GM23338 (cell line): Measurements from ENCODE around the gene DNAJB2. TPM values are rescaled to one million over a fixed set of nuclear protein-coding genes. Genes with fewer than 3 reads are reported as not detected.

Source experiments
- ATAC-seq: fragments of 200-7000 bp; cut with Tn5 transposase; 3 replicates; pipeline ENCODE4 v1.9.1; 2020
- DNase-seq: peaks from one replicate; pipeline ENCODE4 v3.0.0-alpha.2; 2015; ENCODE audit warnings: low spot score
- H2AFZ ChIP-seq: fragments of 200-600 bp; sonication (generic); 2 replicates; pipeline ENCODE4 v1.8.0; 2016; ENCODE audit warnings: antibody characterized with exemption, mild to moderate bottlenecking, moderate library complexity
- H3F3A ChIP-seq: fragments of 200-600 bp; sonication (generic); replicated peaks from 2 replicates; pipeline ENCODE4 v1.8.0; 2017; ENCODE audit warnings: antibody characterized with exemption, mixed run types, low read depth
- H3K27ac ChIP-seq: fragments of 200-600 bp; sonication (generic); 2 replicates; pipeline ENCODE4 v1.6.1; 2016; ENCODE audit warnings: low read depth
- H3K27me3 ChIP-seq: fragments of 200-600 bp; sonication (generic); 2 replicates; pipeline ENCODE4 v1.8.0; 2016; ENCODE audit warnings: mild to moderate bottlenecking, mixed run types, moderate library complexity; ENCODE audit not compliant: insufficient read depth
- H3K36me3 ChIP-seq: fragments of 200-600 bp; sonication (generic); 2 replicates; pipeline ENCODE4 v1.8.0; 2016; ENCODE audit warnings: mild to moderate bottlenecking; ENCODE audit not compliant: insufficient read depth
- H3K4me1 ChIP-seq: fragments of 200-600 bp; sonication (generic); 2 replicates; pipeline ENCODE4 v1.8.0; 2016; ENCODE audit warnings: mild to moderate bottlenecking, moderate library complexity; ENCODE audit not compliant: insufficient read depth
- H3K4me2 ChIP-seq: fragments of 200-600 bp; sonication (generic); 2 replicates; pipeline ENCODE4 v1.7.1; 2017; ENCODE audit warnings: mixed run types
- H3K4me3 ChIP-seq: fragments of 200-600 bp; sonication (generic); 2 replicates; pipeline ENCODE4 v1.6.1; 2016; ENCODE audit warnings: mixed run types
- H3K79me2 ChIP-seq: fragments of 200-600 bp; sonication (generic); replicated peaks from 2 replicates; pipeline ENCODE4 v1.8.0; 2017; ENCODE audit warnings: mild to moderate bottlenecking; ENCODE audit not compliant: insufficient read depth
- H3K9me2 ChIP-seq: fragments of 200-600 bp; sonication (generic); 2 replicates; pipeline ENCODE4 v1.8.0; 2017; ENCODE audit not compliant: insufficient read depth
- H4K20me1 ChIP-seq: fragments of 200-600 bp; sonication (generic); replicated peaks from 2 replicates; pipeline ENCODE4 v1.8.0; 2017; ENCODE audit warnings: mild to moderate bottlenecking; ENCODE audit not compliant: insufficient read depth
- H3K27ac Mint-ChIP-seq: 2 replicates; pipeline ENCODE4 v1.8.0; 2020; ENCODE audit warnings: inconsistent platforms, mild to moderate bottlenecking, moderate library complexity, mixed read lengths
- H3K27me3 Mint-ChIP-seq: 3 replicates; pipeline ENCODE4 v1.8.0; 2022; ENCODE audit warnings: low read depth, mild to moderate bottlenecking, moderate library complexity, mixed read lengths, inconsistent platforms; ENCODE audit not compliant: insufficient read depth, poor library complexity
- H3K36me3 Mint-ChIP-seq: 3 replicates; pipeline ENCODE4 v1.8.0; 2021; ENCODE audit warnings: low read depth, mild to moderate bottlenecking, inconsistent platforms, moderate library complexity, mixed read lengths
- H3K4me1 Mint-ChIP-seq: 3 replicates; pipeline ENCODE4 v1.8.0; 2020; ENCODE audit warnings: mild to moderate bottlenecking, inconsistent platforms, mixed read lengths
- H3K4me3 Mint-ChIP-seq: 3 replicates; pipeline ENCODE4 v1.8.0; 2021; ENCODE audit warnings: moderate library complexity, mild to moderate bottlenecking, inconsistent platforms, mixed read lengths
- H3K9me3 Mint-ChIP-seq: 3 replicates; pipeline ENCODE4 v1.8.0; 2020; ENCODE audit warnings: moderate library complexity, mild to moderate bottlenecking, inconsistent platforms, mixed read lengths
- CREB1 ChIP-seq: fragments of 250-450 bp; sonication (Bioruptor Pico); IDR thresholded peaks from 2 replicates; pipeline ENCODE4 v1.5.0; 2020; ENCODE audit warnings: low read depth, mild to moderate bottlenecking, moderate library complexity
- EZH2 ChIP-seq: fragments of 200-600 bp; sonication (generic); IDR thresholded peaks from one replicate; pipeline ENCODE4 v1.8.0; 2017; ENCODE audit warnings: antibody characterized with exemption, mild to moderate bottlenecking, low read depth; ENCODE audit not compliant: unreplicated experiment
- EZH2phosphoT487 ChIP-seq: fragments of 200-600 bp; sonication (generic); IDR thresholded peaks from one replicate; pipeline ENCODE4 v1.8.1; 2018; ENCODE audit warnings: antibody characterized with exemption; ENCODE audit not compliant: unreplicated experiment
- JUNB ChIP-seq: IDR thresholded peaks from one replicate; pipeline ENCODE4 v1.6.1; 2016; ENCODE audit warnings: antibody characterized with exemption; ENCODE audit not compliant: unreplicated experiment
- NANOG ChIP-seq: IDR thresholded peaks from 2 replicates; pipeline ENCODE4 v1.6.1; 2016; ENCODE audit warnings: antibody characterized with exemption, borderline replicate concordance
- POLR2AphosphoS5 ChIP-seq: IDR thresholded peaks from 2 replicates; pipeline ENCODE4 v1.6.1; 2016; ENCODE audit warnings: antibody characterized with exemption, low read depth
- STAT1 ChIP-seq: IDR thresholded peaks from one replicate; pipeline ENCODE4 v1.6.1; 2016; ENCODE audit warnings: antibody characterized with exemption; ENCODE audit not compliant: unreplicated experiment
- ZNF114 ChIP-seq: fragments of 250-450 bp; sonication (Bioruptor Pico); IDR thresholded peaks from 2 replicates; pipeline ENCODE4 v1.5.0; 2020; ENCODE audit warnings: mild to moderate bottlenecking, moderate library complexity
- ZNF331 ChIP-seq: fragments of 250-450 bp; sonication (Bioruptor Pico); IDR thresholded peaks from 2 replicates; pipeline ENCODE4 v1.5.0; 2020; ENCODE audit warnings: low read depth, mild to moderate bottlenecking, moderate library complexity
- polyA plus RNA-seq: library from polyadenylated mRNA; unstranded; fragments of >200 nt; fragmentation: Nextera tagmentation; extraction: Ambion mirVana; gene quantifications from 2 replicates; pipeline ENCODE4 v1.2.1, GENCODE V29; 2016
- total RNA-seq: library from RNA; depleted of rRNA; stranded (reverse); fragments of >200 nt; shearing (Covaris generic); gene quantifications from 2 replicates; pipeline ENCODE4 v1.2.3, GENCODE V29; 2014
- TF ChIP-seq, protein P1 (sequence below): IDR thresholded peaks from 2 replicates; pipeline ENCODE4 v1.6.1; 2016; ENCODE audit warnings: antibody characterized with exemption
- TF ChIP-seq, protein P2 (sequence below), 2 experiments: fragments of 200-600 bp in 1 of 2; sonication (generic) in 1 of 2; conservative IDR thresholded peaks; 2 replicates each; pipeline versions ENCODE4 v1.5.1 to v1.6.1; 2016 to 2017; ENCODE audit warnings: antibody characterized with exemption in 2 of 2, low read depth in 2 of 2, mild to moderate bottlenecking in 2 of 2, moderate library complexity in 1 of 2
- TF ChIP-seq, protein P3 (sequence below): IDR thresholded peaks from one replicate; pipeline ENCODE4 v1.6.1; 2018; ENCODE audit warnings: antibody characterized with exemption; ENCODE audit not compliant: unreplicated experiment

The DNAJB2 gene
- total and polyA plus RNA-seq, 2 experiments from 2014 or later, result 6.4 to 25.9 TPM

DNA sequence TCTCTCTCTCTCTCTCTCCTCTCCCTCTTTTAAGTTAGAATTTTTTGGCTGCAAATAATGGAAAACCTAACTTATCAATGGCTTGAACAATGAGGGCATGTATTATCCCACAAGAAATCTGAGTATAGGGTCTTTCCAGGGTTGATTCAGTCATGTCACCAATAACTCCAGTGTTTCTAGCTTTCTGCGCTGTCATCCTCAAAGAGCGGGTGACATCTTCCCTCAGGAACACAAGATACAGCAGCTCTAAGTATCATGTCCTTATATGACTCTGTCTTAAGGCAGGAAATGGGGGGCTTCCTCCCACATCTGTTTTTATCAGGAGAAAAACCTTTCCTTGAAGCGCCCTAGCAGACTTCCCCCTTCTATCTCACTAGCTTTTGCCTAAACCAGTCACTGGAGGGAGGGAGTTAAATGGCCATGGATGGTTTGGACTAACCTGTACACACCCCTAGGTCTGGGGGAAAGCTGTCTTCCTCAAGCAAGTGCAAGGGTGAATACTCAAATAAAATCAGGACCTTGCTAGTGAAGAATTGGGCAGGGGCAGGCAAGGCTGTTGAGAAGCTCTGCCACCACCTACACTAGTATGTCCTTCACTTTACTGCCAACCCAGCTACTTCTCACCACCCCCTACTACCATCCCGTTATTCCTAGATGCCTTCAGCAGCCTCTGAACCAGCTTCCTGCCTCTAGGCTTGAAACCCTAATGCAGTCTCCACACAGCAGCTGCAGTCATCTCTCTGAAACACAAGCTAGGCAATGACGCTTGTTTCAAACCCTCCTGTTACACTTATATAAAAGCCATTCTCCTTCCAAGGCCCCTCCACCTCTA is 17.9 kb upstream of the DNAJB2 start (continued):
- TF ChIP-seq, protein P1, sequence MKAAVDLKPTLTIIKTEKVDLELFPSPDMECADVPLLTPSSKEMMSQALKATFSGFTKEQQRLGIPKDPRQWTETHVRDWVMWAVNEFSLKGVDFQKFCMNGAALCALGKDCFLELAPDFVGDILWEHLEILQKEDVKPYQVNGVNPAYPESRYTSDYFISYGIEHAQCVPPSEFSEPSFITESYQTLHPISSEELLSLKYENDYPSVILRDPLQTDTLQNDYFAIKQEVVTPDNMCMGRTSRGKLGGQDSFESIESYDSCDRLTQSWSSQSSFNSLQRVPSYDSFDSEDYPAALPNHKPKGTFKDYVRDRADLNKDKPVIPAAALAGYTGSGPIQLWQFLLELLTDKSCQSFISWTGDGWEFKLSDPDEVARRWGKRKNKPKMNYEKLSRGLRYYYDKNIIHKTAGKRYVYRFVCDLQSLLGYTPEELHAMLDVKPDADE, result no peak
- TF ChIP-seq NANOG (no peak), EZH2phosphoT487 (no peak), ZNF331 (no peak), JUNB (no peak), POLR2AphosphoS5 (no peak), EZH2 (no peak), STAT1 (no peak), CREB1 (no peak)
- TF ChIP-seq, protein P2, sequence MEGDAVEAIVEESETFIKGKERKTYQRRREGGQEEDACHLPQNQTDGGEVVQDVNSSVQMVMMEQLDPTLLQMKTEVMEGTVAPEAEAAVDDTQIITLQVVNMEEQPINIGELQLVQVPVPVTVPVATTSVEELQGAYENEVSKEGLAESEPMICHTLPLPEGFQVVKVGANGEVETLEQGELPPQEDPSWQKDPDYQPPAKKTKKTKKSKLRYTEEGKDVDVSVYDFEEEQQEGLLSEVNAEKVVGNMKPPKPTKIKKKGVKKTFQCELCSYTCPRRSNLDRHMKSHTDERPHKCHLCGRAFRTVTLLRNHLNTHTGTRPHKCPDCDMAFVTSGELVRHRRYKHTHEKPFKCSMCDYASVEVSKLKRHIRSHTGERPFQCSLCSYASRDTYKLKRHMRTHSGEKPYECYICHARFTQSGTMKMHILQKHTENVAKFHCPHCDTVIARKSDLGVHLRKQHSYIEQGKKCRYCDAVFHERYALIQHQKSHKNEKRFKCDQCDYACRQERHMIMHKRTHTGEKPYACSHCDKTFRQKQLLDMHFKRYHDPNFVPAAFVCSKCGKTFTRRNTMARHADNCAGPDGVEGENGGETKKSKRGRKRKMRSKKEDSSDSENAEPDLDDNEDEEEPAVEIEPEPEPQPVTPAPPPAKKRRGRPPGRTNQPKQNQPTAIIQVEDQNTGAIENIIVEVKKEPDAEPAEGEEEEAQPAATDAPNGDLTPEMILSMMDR (conservative IDR thresholded peaks at IDR 0.05; ENCODE audit: low read depth in 2 of 2), result no peak

DNA sequence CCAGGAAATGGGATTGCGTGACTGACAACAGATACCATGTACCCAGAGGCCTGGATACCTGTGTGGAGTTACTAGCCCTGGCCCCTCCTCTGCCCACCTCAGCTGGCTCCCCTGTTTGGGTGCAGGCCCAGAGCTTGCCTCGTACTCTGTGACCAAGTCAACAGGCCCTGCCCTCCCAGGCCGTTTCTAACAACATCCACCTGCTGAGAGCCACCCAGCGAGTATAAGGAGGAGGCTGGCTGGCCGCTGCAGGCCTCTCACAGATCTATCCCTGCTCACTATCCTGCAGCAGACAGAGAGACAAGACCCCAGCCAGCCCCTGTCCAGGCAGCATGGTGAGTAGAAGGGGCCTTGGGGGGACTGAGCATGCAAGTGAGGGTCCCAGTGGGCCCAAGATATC is 12.9 kb upstream of the DNAJB2 start:
- H3K27me3 Mint-ChIP-seq, result peaks cover 17% of the 10 kb centered on the region
- Histone ChIP-seq H2AFZ (no peak overlapping the region), H3K27me3 (no peaks in the 10 kb centered on the region), H3K36me3 (no peaks in the 10 kb centered on the region), H3K9me2 (no peaks in the 10 kb centered on the region), H3K4me3 (no peak overlapping the region), H3K4me1 (no peaks in the 10 kb centered on the region), H3K27ac (no peak overlapping the region), H3F3A (no peaks in the 10 kb centered on the region), H3K79me2 (no peaks in the 10 kb centered on the region), H4K20me1 (no peaks in the 10 kb centered on the region), H3K4me2 (no peak overlapping the region)
- TF ChIP-seq, protein P3, sequence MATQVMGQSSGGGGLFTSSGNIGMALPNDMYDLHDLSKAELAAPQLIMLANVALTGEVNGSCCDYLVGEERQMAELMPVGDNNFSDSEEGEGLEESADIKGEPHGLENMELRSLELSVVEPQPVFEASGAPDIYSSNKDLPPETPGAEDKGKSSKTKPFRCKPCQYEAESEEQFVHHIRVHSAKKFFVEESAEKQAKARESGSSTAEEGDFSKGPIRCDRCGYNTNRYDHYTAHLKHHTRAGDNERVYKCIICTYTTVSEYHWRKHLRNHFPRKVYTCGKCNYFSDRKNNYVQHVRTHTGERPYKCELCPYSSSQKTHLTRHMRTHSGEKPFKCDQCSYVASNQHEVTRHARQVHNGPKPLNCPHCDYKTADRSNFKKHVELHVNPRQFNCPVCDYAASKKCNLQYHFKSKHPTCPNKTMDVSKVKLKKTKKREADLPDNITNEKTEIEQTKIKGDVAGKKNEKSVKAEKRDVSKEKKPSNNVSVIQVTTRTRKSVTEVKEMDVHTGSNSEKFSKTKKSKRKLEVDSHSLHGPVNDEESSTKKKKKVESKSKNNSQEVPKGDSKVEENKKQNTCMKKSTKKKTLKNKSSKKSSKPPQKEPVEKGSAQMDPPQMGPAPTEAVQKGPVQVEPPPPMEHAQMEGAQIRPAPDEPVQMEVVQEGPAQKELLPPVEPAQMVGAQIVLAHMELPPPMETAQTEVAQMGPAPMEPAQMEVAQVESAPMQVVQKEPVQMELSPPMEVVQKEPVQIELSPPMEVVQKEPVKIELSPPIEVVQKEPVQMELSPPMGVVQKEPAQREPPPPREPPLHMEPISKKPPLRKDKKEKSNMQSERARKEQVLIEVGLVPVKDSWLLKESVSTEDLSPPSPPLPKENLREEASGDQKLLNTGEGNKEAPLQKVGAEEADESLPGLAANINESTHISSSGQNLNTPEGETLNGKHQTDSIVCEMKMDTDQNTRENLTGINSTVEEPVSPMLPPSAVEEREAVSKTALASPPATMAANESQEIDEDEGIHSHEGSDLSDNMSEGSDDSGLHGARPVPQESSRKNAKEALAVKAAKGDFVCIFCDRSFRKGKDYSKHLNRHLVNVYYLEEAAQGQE, result no peak
- no peak for TF ChIP-seq CREB1
- no peak for TF ChIP-seq ZNF331
- no peak for TF ChIP-seq STAT1
- no peak for TF ChIP-seq JUNB
- TF ChIP-seq POLR2AphosphoS5, result no peak
- TF ChIP-seq, protein P1, result no peak
- no peak for TF ChIP-seq EZH2phosphoT487
- no peak for TF ChIP-seq ZNF114 (CRISPR knock-in tag)
- no peak for TF ChIP-seq NANOG
- H3K36me3 Mint-ChIP-seq, result no peaks in the 10 kb centered on the region
- no peak overlapping the region for H3K27ac Mint-ChIP-seq
- peak; percentile 85 for ATAC-seq
- no peak for DNase-seq
- H3K9me3 Mint-ChIP-seq, result no peaks in the 10 kb centered on the region
- no peaks in the 10 kb centered on the region for H3K4me1 Mint-ChIP-seq
- no peak overlapping the region for H3K4me3 Mint-ChIP-seq
